Left lung (tissue), 10 donors: ENCODE measurements around the gene SYT5. TPM values are rescaled to one million over a fixed set of nuclear protein-coding genes. Genes with fewer than 3 reads are reported as not detected.

Source experiments
- ATAC-seq: fragments of 200-7000 bp; cut with Tn5 transposase; one replicate; pipeline ENCODE4 v1.9.1; 2020; ENCODE audit warnings: moderate library complexity
- DNase-seq, 4 donors: peaks; one replicate each; pipeline ENCODE4 v3.0.0-alpha.2; 2013 to 2020
- H3K27ac ChIP-seq, 2 donors: fragments of 200-600 bp; sonication (generic) in 1 of 2; one replicate each; pipeline versions ENCODE4 v1.5.0 to v1.8.0; 2020 to 2021
- H3K27me3 ChIP-seq, 2 donors: fragments of 200-600 bp; sonication (generic) in 1 of 2; one replicate each; pipeline versions ENCODE4 v1.5.0 to v1.8.0; 2020 to 2021
- H3K36me3 ChIP-seq, 2 donors: fragments of 200-600 bp; sonication (generic) in 1 of 2; one replicate each; pipeline versions ENCODE4 v1.5.0 to v1.8.0; 2020 to 2021
- H3K4me1 ChIP-seq, 2 donors: fragments of 200-600 bp; one replicate each; pipeline ENCODE4 v1.8.0; 2021
- H3K4me3 ChIP-seq, 2 donors: fragments of 200-600 bp; sonication (generic) in 1 of 2; one replicate each; pipeline versions ENCODE4 v1.5.0 to v1.8.0; 2020 to 2021; ENCODE audit warnings: mild to moderate bottlenecking in 1 of 2
- H3K9me3 ChIP-seq, 2 donors: fragments of 200-600 bp; sonication (generic) in 1 of 2; one replicate each; pipeline versions ENCODE4 v1.5.0 to v1.8.0; 2020 to 2021
- intact Hi-C, 2 donors: fragments of 100-400 bp; cut with DNase I; formaldehyde crosslinking; loops; one replicate each; pipeline versions ENCODE4 v1.11.2 to v1.14.2; 2022
- polyA plus RNA-seq, 6 donors: library from polyadenylated mRNA; unstranded; fragments of 120-200 nt; gene quantifications; one replicate each; pipeline ENCODE4 v1.2.1, GENCODE V29; 2013; ENCODE audit not compliant: insufficient read length in 6 of 6
- total RNA-seq, 2 donors: library from RNA; stranded (reverse); fragmentation: NEBNext Ultra II Directional; extraction: Animal tissue kit (Norgen Biotek cat#: 25700); gene quantifications; one replicate each; pipeline ENCODE4 v1.2.1, GENCODE V29; 2021
- TF ChIP-seq, protein P1 (sequence below), 2 donors: fragments of 200-600 bp; sonication (generic) in 1 of 2; IDR thresholded peaks; one replicate each; pipeline versions ENCODE4 v1.5.0 to v1.8.0; 2021; ENCODE audit warnings: antibody characterized with exemption in 2 of 2
- donor health status: DM: no; HTN: yes; CAD: no.
- donor health status: DM: no; HTN: no; CAD: no.

SYT5 gene
- total and polyA plus RNA-seq, 8 donors, result 0.61 to 1.5 (median 0.94) TPM; not detected in 2

DNA sequence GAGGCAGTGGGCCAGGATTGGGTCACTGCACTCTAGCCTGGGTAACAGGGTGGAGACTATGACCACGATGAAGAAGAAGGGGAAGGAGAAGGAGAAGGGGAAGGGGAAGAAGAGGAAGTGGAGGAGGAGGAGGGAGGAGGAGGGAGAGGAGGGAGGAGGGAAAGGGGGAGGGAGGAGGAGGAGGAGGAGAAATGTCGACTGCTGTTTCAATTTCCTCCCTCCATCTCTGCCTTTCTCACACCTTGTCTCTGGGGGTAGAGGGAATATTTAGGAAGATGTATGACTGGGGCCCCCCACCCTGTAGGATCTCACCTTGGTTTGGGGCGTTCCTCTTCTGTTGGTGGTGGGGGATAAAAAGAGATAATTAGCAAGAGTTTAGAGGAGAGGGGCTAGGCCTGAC is 34.9 kb downstream of the SYT5 start:
- H3K27me3 ChIP-seq, result peaks cover 62 to 97% of the 10 kb centered on the region in 2 donors
- ATAC-seq, result peak; percentile 39
- TF ChIP-seq, protein P1, sequence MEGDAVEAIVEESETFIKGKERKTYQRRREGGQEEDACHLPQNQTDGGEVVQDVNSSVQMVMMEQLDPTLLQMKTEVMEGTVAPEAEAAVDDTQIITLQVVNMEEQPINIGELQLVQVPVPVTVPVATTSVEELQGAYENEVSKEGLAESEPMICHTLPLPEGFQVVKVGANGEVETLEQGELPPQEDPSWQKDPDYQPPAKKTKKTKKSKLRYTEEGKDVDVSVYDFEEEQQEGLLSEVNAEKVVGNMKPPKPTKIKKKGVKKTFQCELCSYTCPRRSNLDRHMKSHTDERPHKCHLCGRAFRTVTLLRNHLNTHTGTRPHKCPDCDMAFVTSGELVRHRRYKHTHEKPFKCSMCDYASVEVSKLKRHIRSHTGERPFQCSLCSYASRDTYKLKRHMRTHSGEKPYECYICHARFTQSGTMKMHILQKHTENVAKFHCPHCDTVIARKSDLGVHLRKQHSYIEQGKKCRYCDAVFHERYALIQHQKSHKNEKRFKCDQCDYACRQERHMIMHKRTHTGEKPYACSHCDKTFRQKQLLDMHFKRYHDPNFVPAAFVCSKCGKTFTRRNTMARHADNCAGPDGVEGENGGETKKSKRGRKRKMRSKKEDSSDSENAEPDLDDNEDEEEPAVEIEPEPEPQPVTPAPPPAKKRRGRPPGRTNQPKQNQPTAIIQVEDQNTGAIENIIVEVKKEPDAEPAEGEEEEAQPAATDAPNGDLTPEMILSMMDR (IDR thresholded peaks at IDR 0.05), result no peak
- no peak overlapping the region for H3K4me3 ChIP-seq
- no peaks in the 10 kb centered on the region for H3K9me3 ChIP-seq
- intact Hi-C loops, result no loop called here
- peaks cover 3 to 16% of the 10 kb centered on the region in 2 donors for H3K4me1 ChIP-seq
- H3K36me3 ChIP-seq, result no peaks in the 10 kb centered on the region
- no peak overlapping the region for H3K27ac ChIP-seq
- no peak for DNase-seq

DNA sequence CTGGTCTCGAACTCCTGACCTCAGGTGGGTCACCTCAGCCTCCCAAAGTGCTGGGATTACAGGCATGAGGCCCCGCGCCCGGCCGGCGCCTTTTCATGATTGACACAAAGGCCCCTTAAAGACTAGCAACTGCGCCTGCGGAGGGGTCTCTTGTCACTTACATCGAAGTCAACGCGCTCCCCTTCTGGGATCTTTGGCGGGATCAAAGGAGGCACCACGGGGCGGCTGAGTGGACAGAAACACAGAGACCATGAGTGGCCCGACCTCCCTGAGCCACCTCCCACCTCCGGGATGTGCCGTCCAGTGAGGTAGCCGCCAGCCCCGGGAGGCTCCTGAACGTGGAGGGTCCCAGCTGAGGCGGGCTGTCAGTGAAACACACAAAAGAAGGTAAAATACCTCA is 38.4 kb downstream of the SYT5 start:
- ATAC-seq, result no peak
- DNase-seq, result no peak
- Histone ChIP-seq H3K4me1 (peaks cover 3 to 15% of the 10 kb centered on the region in 2 donors), H3K27ac (no peak overlapping the region), H3K27me3 (peaks cover 36 to 95% of the 10 kb centered on the region in 2 donors), H3K9me3 (no peaks in the 10 kb centered on the region), H3K36me3 (no peaks in the 10 kb centered on the region), H3K4me3 (no peak overlapping the region)
- intact Hi-C loops, result no loop called here
- TF ChIP-seq, protein P1 (IDR thresholded peaks at IDR 0.05), result no peak

DNA sequence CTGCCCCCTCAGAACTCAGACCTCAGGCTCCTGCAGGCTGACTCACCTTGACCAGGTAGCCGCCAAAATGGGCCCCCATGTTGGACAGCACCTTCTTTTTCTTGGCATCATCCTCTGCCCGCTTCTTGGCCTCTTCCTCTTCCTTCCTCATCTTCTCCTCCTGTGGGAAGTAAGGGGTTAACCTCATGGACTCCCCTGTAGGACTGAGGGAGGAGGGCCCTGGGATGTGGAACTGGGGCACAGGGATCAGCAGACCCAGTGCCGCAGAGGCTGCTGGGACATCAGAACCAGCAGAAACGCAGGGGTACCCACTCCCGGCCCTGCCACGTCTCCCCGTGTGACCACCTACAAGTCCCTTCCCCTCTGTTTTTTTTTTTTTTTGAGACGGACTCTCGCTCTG is 42.2 kb downstream of the SYT5 start:
- intact Hi-C loops, result no loop called here
- no peak for DNase-seq
- H3K27me3 ChIP-seq, result peaks cover 22 to 92% of the 10 kb centered on the region in 2 donors

DNA sequence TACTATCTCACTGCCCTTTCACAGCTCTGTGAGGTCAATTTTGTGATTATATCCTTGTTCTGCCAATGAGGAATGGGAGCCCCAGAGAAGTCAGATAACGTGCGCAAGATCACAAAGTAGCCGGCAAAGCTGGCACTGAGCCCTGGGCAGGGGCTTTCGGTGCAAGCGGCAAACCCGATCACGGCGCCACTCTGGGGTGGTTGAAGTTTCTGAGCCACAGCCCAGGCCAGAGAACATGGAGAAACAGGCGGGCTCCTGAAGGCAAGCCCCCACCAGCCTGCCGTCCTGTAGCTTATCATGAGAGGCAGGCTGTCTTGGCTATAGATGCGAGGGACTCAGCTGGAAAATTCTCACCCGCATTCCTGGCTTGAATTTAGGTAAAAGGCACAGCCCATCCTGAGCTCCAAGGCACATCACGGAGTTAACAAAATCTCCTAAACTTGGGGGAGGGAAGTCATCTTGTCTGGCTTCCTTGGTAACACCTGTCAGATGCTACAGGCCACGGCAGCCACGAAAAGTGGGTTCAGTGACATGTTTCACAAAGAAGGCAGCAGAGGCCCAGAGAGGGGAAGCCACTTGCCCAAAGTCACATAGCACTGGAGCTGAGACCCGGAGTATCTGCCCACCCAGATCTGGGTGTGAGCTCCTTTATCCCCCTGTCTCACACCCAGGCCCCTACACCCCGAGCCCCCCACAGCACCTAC is 43.5 kb downstream of the SYT5 start:
- intact Hi-C loops, result no loop called here
- Histone ChIP-seq H3K27me3 (peaks cover 15 to 92% of the 10 kb centered on the region in 2 donors), H3K4me3 (no peak overlapping the region), H3K36me3 (no peaks in the 10 kb centered on the region), H3K9me3 (no peaks in the 10 kb centered on the region), H3K27ac (no peak overlapping the region), H3K4me1 (peaks cover 0 to 3% of the 10 kb centered on the region in 2 donors)
- DNase-seq, result no peak
- ATAC-seq, result no peak
- TF ChIP-seq, protein P1 (IDR thresholded peaks at IDR 0.05), result no peak

More for the DNA sequence above, 42.2 kb downstream of the SYT5 start:
- H3K27ac ChIP-seq, result no peak overlapping the region
- H3K36me3 ChIP-seq, result no peaks in the 10 kb centered on the region
- TF ChIP-seq, protein P1 (IDR thresholded peaks at IDR 0.05), result no peak
- no peaks in the 10 kb centered on the region for H3K9me3 ChIP-seq
- no peak overlapping the region for H3K4me3 ChIP-seq
- H3K4me1 ChIP-seq, result peaks cover 0 to 3% of the 10 kb centered on the region in 2 donors
- no peak for ATAC-seq

DNA sequence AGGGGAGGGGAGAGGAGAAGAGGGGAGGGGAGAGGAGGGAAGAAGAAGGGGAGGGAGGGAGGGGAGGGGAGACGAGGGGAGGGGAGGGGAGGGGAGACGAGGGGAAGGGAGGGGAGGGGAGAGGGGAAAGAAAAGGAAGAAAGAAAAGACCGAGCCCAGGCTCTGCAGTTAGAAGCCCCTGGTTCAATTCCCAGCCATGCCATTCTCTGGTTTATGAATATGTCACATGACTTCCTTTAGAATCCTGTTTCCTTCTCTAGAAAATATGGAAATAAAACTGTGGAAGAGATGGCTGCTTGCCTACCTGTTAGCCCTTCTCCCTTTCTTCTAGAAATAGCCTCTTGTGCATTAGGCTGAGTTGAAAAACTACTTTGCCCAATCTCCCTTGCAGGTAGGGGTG is 45.4 kb downstream of the SYT5 start:
- Histone ChIP-seq H3K27ac (no peak overlapping the region), H3K4me3 (no peak overlapping the region), H3K36me3 (no peaks in the 10 kb centered on the region), H3K27me3 (peaks cover 9 to 90% of the 10 kb centered on the region in 2 donors), H3K4me1 (no peaks in the 10 kb centered on the region), H3K9me3 (no peaks in the 10 kb centered on the region)
- ATAC-seq, result no peak
- TF ChIP-seq, protein P1 (IDR thresholded peaks at IDR 0.05), result no peak
- no peak for DNase-seq
- intact Hi-C loops, result no loop called here
